Kidney epithelial cell (primary cell): ENCODE data around the gene GLCCI1. TPM values are rescaled to one million over a fixed set of nuclear protein-coding genes. Genes with fewer than 3 reads are reported as not detected.

Experiments
- DNase-seq: peaks from one replicate; pipeline ENCODE4 v3.0.0-alpha.2; 2010; ENCODE audit warnings: low read depth
- H3K27me3 ChIP-seq: 2 replicates; pipeline ENCODE4 v1.6.0; 2011; ENCODE audit warnings: low read length; ENCODE audit not compliant: control insufficient read depth, insufficient read depth
- H3K36me3 ChIP-seq: 2 replicates; pipeline ENCODE4 v1.5.1; 2011; ENCODE audit warnings: low read length; ENCODE audit not compliant: control insufficient read depth, insufficient read depth
- H3K4me3 ChIP-seq: 2 replicates; pipeline ENCODE4 v1.5.1; 2011; ENCODE audit warnings: low read depth, mild to moderate bottlenecking, control low read depth, low read length
- CTCF ChIP-seq: IDR thresholded peaks from 2 replicates; pipeline ENCODE4 v1.5.1; 2011; ENCODE audit warnings: mild to moderate bottlenecking, moderate library complexity, low read length, control low read depth, inconsistent platforms; ENCODE audit not compliant: insufficient read depth, poor library complexity, severe bottlenecking
- total RNA-seq: library from RNA; depleted of rRNA; stranded (reverse); fragments of >200 nt; gene quantifications from 2 replicates; pipeline ENCODE4 v1.2.3, GENCODE V29; 2015

Gene GLCCI1
- total RNA-seq, 1 donor from 2014 or later = 1.6 TPM

GRCh38 chr7:7938471-7938870 lies 30.1 kb upstream of the GLCCI1 start:
- no peaks in the 10 kb centered on the region for H3K36me3 ChIP-seq
- TF ChIP-seq CTCF = no peak
- H3K4me3 ChIP-seq = no peak overlapping the region
- no peak for DNase-seq
- no peaks in the 10 kb centered on the region for H3K27me3 ChIP-seq

- Histone ChIP-seq H3K4me3 (no peak overlapping the region), H3K36me3 (no peaks in the 10 kb centered on the region), H3K27me3 (no peaks in the 10 kb centered on the region)
- TF ChIP-seq CTCF = no peak
- DNase-seq = no peak
These were observed 24.6 kb upstream of the GLCCI1 start for GRCh38 chr7:7943951-7944350.

GRCh38 chr7:7944619-7945282 lies 23.8 kb upstream of the GLCCI1 start:
- Histone ChIP-seq H3K27me3 (no peaks in the 10 kb centered on the region), H3K4me3 (no peak overlapping the region), H3K36me3 (no peaks in the 10 kb centered on the region)
- no peak for TF ChIP-seq CTCF
- no peak for DNase-seq

GRCh38 chr7:7946486-7946885 lies 22.1 kb upstream of the GLCCI1 start:
- Histone ChIP-seq H3K27me3 (no peaks in the 10 kb centered on the region), H3K36me3 (no peaks in the 10 kb centered on the region), H3K4me3 (no peak overlapping the region)
- no peak for TF ChIP-seq CTCF
- DNase-seq = no peak

- Histone ChIP-seq H3K36me3 (no peaks in the 10 kb centered on the region), H3K27me3 (no peaks in the 10 kb centered on the region), H3K4me3 (no peak overlapping the region)
- no peak for DNase-seq
- TF ChIP-seq CTCF = no peak
These were observed 20.4 kb upstream of the GLCCI1 start for GRCh38 chr7:7948232-7948631.

- no peak for DNase-seq
- no peak for TF ChIP-seq CTCF
- no peaks in the 10 kb centered on the region for H3K27me3 ChIP-seq
- no peak overlapping the region for H3K4me3 ChIP-seq
- no peaks in the 10 kb centered on the region for H3K36me3 ChIP-seq
These were observed 14.8 kb upstream of the GLCCI1 start for GRCh38 chr7:7953806-7954205.
